Measurements from ENCODE around the gene MAGI2. TPM values are rescaled to one million over a fixed set of nuclear protein-coding genes. Genes with fewer than 3 reads are reported as not detected.

MAGI2 gene
- total RNA-seq, 1 experiment from 2014 or later, result 14.3 TPM

DNA sequence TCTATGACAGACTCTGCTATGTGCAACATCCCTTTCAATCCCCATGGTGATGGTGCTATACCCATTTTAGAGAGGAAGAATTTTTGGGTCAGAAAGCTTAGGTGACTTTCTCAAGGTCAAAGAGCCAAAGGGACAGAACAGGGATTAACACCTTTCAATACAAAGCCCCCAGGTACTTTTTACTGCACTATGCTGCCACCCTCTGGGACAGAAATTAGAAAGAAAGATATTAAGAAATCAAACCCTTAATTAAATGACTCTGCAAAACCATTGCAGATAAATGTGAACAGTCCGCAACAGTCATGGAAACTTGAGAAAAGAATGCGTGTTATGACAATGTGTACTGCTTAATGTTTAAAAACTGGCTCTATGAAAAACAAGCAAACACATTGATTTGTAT, 673.7 kb downstream of the MAGI2 start:
- H2AFZ ChIP-seq (ENCODE audit: low read length), result no peak overlapping the region
- H4K91ac ChIP-seq (ENCODE audit: insufficient read length, low read depth, low read length), result no peak overlapping the region
- no peaks in the 10 kb centered on the region for H3K79me2 ChIP-seq (ENCODE audit: insufficient read depth, low read length)
- H3K9ac ChIP-seq (ENCODE audit: extremely low read depth, insufficient read length, low read length), result no peak overlapping the region
- H3K14ac ChIP-seq (ENCODE audit: insufficient read depth, low read length), result no peak overlapping the region
- no peak overlapping the region for H2BK5ac ChIP-seq (ENCODE audit: insufficient read length, low read length)
- no peak overlapping the region for H2BK20ac ChIP-seq (ENCODE audit: low read depth, low read length, poor library complexity, severe bottlenecking)
- no peak overlapping the region for H3K23ac ChIP-seq (ENCODE audit: insufficient read length, low read depth, low read length)
- H3T11ph ChIP-seq (ENCODE audit: low read length), result no peak overlapping the region
- H3K4me2 ChIP-seq (ENCODE audit: insufficient read depth, insufficient read length, low read length), result no peak overlapping the region
- WGBS (ENCODE audit: extremely low coverage, insufficient read length, low lambda C conversion rate), result no CpG with 5 or more reads among the region's 2 CpGs
- Mint-ChIP-seq H3K4me1 (peaks cover 0 to 2% of the 10 kb centered on the region in 2 experiments; a peak in 2 of 4 replicates), H3K27ac (no peak overlapping the region), H3K4me3 (no peak overlapping the region), H3K36me3 (ENCODE audit: insufficient read depth in 1 of 3, low read depth in 3 of 3) (no peaks in the 10 kb centered on the region), H3K27me3 (ENCODE audit: low read depth) (no peaks in the 10 kb centered on the region), H3K9me3 (no peaks in the 10 kb centered on the region)
- H2BK15ac ChIP-seq (ENCODE audit: low read depth, low read length), result no peak overlapping the region
- no peak overlapping the region for H4K5ac ChIP-seq (ENCODE audit: insufficient read length, low read depth, low read length)
- TF ChIP-seq CTCF (conservative IDR thresholded peaks at IDR 0.05), result peak; percentile 39; the same call in 2 of the 3 replicates
- no peaks in the 10 kb centered on the region for H3K23me2 ChIP-seq (ENCODE audit: insufficient read length, low read depth, low read length, poor library complexity, severe bottlenecking)
- H3K4me1 ChIP-seq (ENCODE audit: insufficient read depth, low read length), result no peaks in the 10 kb centered on the region; the same call in 1 of the 2 replicates
- no peaks in the 10 kb centered on the region for H3K9me3 ChIP-seq (ENCODE audit: control insufficient read depth, low read depth, low read length)
- no peak overlapping the region for H3K18ac ChIP-seq (ENCODE audit: insufficient read length, low read depth, low read length)
- no peak overlapping the region for H2AK5ac ChIP-seq (ENCODE audit: insufficient read length, low read length)
- H4K8ac ChIP-seq (replicated peaks; ENCODE audit: insufficient read length, low read depth, low read length), result no peak overlapping the region
- no peaks in the 10 kb centered on the region for H4K20me1 ChIP-seq (ENCODE audit: control insufficient read depth, insufficient read depth, insufficient read length)
- no peak overlapping the region for H2BK120ac ChIP-seq (ENCODE audit: low read depth, low read length, poor library complexity, severe bottlenecking)
- H3K4ac ChIP-seq (ENCODE audit: low read depth, low read length), result no peak overlapping the region
- no peak overlapping the region for H3K27ac ChIP-seq (ENCODE audit: insufficient read length, low read depth, low read length)
- H3K56ac ChIP-seq (ENCODE audit: insufficient read length, low read depth, low read length), result no peak overlapping the region
- H3K27me3 ChIP-seq (ENCODE audit: insufficient read depth, low read length), result no peaks in the 10 kb centered on the region
- H2BK12ac ChIP-seq (ENCODE audit: insufficient read length, low read depth, low read length), result no peak overlapping the region
- DNase-seq, result no peak
- H3K79me1 ChIP-seq (ENCODE audit: insufficient read depth, low read depth, low read length, poor library complexity, severe bottlenecking), result no peaks in the 10 kb centered on the region
